Measurements from ENCODE around the gene PAFAH1B2.
"Not testable (repeated sequence)": the region's sequence is repeated elsewhere in the genome, so short reads cannot be mapped to it uniquely, and the experiment has no call there.

PAFAH1B2 gene

GRCh38 chr11:117202386-117203068 is 58.4 kb downstream of the PAFAH1B2 start:
- no peak overlapping the region for H4K5ac ChIP-seq (ENCODE audit: low read length)
- no peak overlapping the region for H2BK120ac ChIP-seq (ENCODE audit: low read depth, low read length)
- peaks cover 3% of the 10 kb centered on the region for H3K79me1 ChIP-seq (ENCODE audit: low read length)
- no peak overlapping the region for H4K8ac ChIP-seq (ENCODE audit: low read depth, low read length)
- no peak overlapping the region for H2AK5ac ChIP-seq (ENCODE audit: low read length)
- no peak overlapping the region for H3K4me3 ChIP-seq (ENCODE audit: low read length)
- peak; percentile 14 for DNase-seq
- H3K36me3 ChIP-seq (ENCODE audit: control insufficient read depth, insufficient read depth, low read length), result peaks cover 2% of the 10 kb centered on the region
- no peak overlapping the region for H3K4me2 ChIP-seq (ENCODE audit: low read length)
- no CpG with 5 or more reads among the region's 7 CpGs for WGBS (ENCODE audit: extremely low coverage, insufficient coverage, low lambda C conversion rate)
- H2BK5ac ChIP-seq (ENCODE audit: low read length), result no peak overlapping the region
- H3K27ac ChIP-seq (ENCODE audit: low read depth, low read length), result no peak overlapping the region
- peaks cover 45% of the 10 kb centered on the region for H3K79me2 ChIP-seq (ENCODE audit: control insufficient read depth, insufficient read depth, low read length)
- no peak overlapping the region for H3K18ac ChIP-seq (ENCODE audit: low read length)
- peak overlapping the region; percentile 44 for H3K9ac ChIP-seq (ENCODE audit: low read length)
- H3K4me1 ChIP-seq (ENCODE audit: control insufficient read depth, low read depth, low read length), result peaks cover 12% of the 10 kb centered on the region
- H3K56ac ChIP-seq (ENCODE audit: low read length), result peak overlapping the region; percentile 25
- no peak overlapping the region for H3K4ac ChIP-seq (ENCODE audit: low read depth, low read length)
- no peak overlapping the region for H3K23ac ChIP-seq (ENCODE audit: low read length)
- H2BK15ac ChIP-seq (replicated peaks; ENCODE audit: low read depth), result no peak overlapping the region
- no peaks in the 10 kb centered on the region for H3K27me3 ChIP-seq (ENCODE audit: insufficient read depth, low read length, poor library complexity)

- no peak overlapping the region for H3K23ac ChIP-seq (ENCODE audit: low read length)
- no peak overlapping the region for H3K56ac ChIP-seq (ENCODE audit: low read length)
- no peak overlapping the region for H3K4ac ChIP-seq (ENCODE audit: low read depth, low read length)
- H3K79me1 ChIP-seq (ENCODE audit: low read length), result peaks cover 3% of the 10 kb centered on the region
- no peak for DNase-seq
- no peak overlapping the region for H3K27ac ChIP-seq (ENCODE audit: low read depth, low read length)
- H4K8ac ChIP-seq (ENCODE audit: low read depth, low read length), result no peak overlapping the region
- no peak overlapping the region for H4K5ac ChIP-seq (ENCODE audit: low read length)
- H3K4me3 ChIP-seq (ENCODE audit: low read length), result no peak overlapping the region
- peaks cover 10% of the 10 kb centered on the region for H3K4me1 ChIP-seq (ENCODE audit: control insufficient read depth, low read depth, low read length)
- peaks cover 2% of the 10 kb centered on the region for H3K36me3 ChIP-seq (ENCODE audit: control insufficient read depth, insufficient read depth, low read length)
- no peak overlapping the region for H2AK5ac ChIP-seq (ENCODE audit: low read length)
- H2BK15ac ChIP-seq (replicated peaks; ENCODE audit: low read depth), result no peak overlapping the region
- no peak overlapping the region for H2BK5ac ChIP-seq (ENCODE audit: low read length)
- H2BK120ac ChIP-seq (ENCODE audit: low read depth, low read length), result no peak overlapping the region
- no peak overlapping the region for H3K18ac ChIP-seq (ENCODE audit: low read length)
- peaks cover 45% of the 10 kb centered on the region for H3K79me2 ChIP-seq (ENCODE audit: control insufficient read depth, insufficient read depth, low read length)
- no peaks in the 10 kb centered on the region for H3K27me3 ChIP-seq (ENCODE audit: insufficient read depth, low read length, poor library complexity)
- no peak overlapping the region for H3K4me2 ChIP-seq (ENCODE audit: low read length)
- no peak overlapping the region for H3K9ac ChIP-seq (ENCODE audit: low read length)
- no CpG with 5 or more reads among the region's 10 CpGs for WGBS (ENCODE audit: extremely low coverage, insufficient coverage, low lambda C conversion rate)
Measured at GRCh38 chr11:117203069-117203407, 59.0 kb downstream of the PAFAH1B2 start.

- no peak overlapping the region for H3K23ac ChIP-seq (ENCODE audit: low read length)
- peak; percentile 48 for DNase-seq
- no peak overlapping the region for H4K8ac ChIP-seq (ENCODE audit: low read depth, low read length)
- no peak overlapping the region for H3K4me2 ChIP-seq (ENCODE audit: low read length)
- no peak overlapping the region for H2BK15ac ChIP-seq (replicated peaks; ENCODE audit: low read depth)
- no peak overlapping the region for H3K4me3 ChIP-seq (ENCODE audit: low read length)
- H4K5ac ChIP-seq (ENCODE audit: low read length), result no peak overlapping the region
- H3K4ac ChIP-seq (ENCODE audit: low read depth, low read length), result no peak overlapping the region
- H3K27ac ChIP-seq (ENCODE audit: low read depth, low read length), result no peak overlapping the region
- no peak overlapping the region for H3K18ac ChIP-seq (ENCODE audit: low read length)
- H3K9ac ChIP-seq (ENCODE audit: low read length), result no peak overlapping the region
- no peak overlapping the region for H2AK5ac ChIP-seq (ENCODE audit: low read length)
- H3K36me3 ChIP-seq (ENCODE audit: control insufficient read depth, insufficient read depth, low read length), result peaks cover 2% of the 10 kb centered on the region
- H3K4me1 ChIP-seq (ENCODE audit: control insufficient read depth, low read depth, low read length), result peaks cover 5% of the 10 kb centered on the region
- H2BK5ac ChIP-seq (ENCODE audit: low read length), result no peak overlapping the region
- H3K79me1 ChIP-seq (ENCODE audit: low read length), result peaks cover 2% of the 10 kb centered on the region
- whole genome bisulfite sequencing (ENCODE audit: extremely low coverage, insufficient coverage, low lambda C conversion rate), result 100% methylated on average over 1 of the region's 17 CpGs
- no peaks in the 10 kb centered on the region for H3K27me3 ChIP-seq (ENCODE audit: insufficient read depth, low read length, poor library complexity)
- H2BK120ac ChIP-seq (ENCODE audit: low read depth, low read length), result no peak overlapping the region
- peaks cover 41% of the 10 kb centered on the region for H3K79me2 ChIP-seq (ENCODE audit: control insufficient read depth, insufficient read depth, low read length)
- H3K56ac ChIP-seq (ENCODE audit: low read length), result no peak overlapping the region
Measured at GRCh38 chr11:117204283-117205080, 60.4 kb downstream of the PAFAH1B2 start.

GRCh38 chr11:117205211-117205818 is 61.2 kb downstream of the PAFAH1B2 start:
- Histone ChIP-seq H4K5ac (ENCODE audit: low read length) (no peak overlapping the region), H4K8ac (ENCODE audit: low read depth, low read length) (no peak overlapping the region), H3K9ac (ENCODE audit: low read length) (no peak overlapping the region), H2BK15ac (replicated peaks; ENCODE audit: low read depth) (no peak overlapping the region), H2AK5ac (ENCODE audit: low read length) (no peak overlapping the region), H3K36me3 (ENCODE audit: control insufficient read depth, insufficient read depth, low read length) (peaks cover 2% of the 10 kb centered on the region), H3K27me3 (ENCODE audit: insufficient read depth, low read length, poor library complexity) (no peaks in the 10 kb centered on the region), H3K4me3 (ENCODE audit: low read length) (no peak overlapping the region), H2BK5ac (ENCODE audit: low read length) (no peak overlapping the region), H3K56ac (ENCODE audit: low read length) (no peak overlapping the region), H3K4me1 (ENCODE audit: control insufficient read depth, low read depth, low read length) (peaks cover 3% of the 10 kb centered on the region), H3K23ac (ENCODE audit: low read length) (no peak overlapping the region), H3K4ac (ENCODE audit: low read depth, low read length) (no peak overlapping the region), H3K79me1 (ENCODE audit: low read length) (peaks cover 2% of the 10 kb centered on the region), H3K79me2 (ENCODE audit: control insufficient read depth, insufficient read depth, low read length) (peaks cover 33% of the 10 kb centered on the region), H3K18ac (ENCODE audit: low read length) (no peak overlapping the region), H3K27ac (ENCODE audit: low read depth, low read length) (no peak overlapping the region), H3K4me2 (ENCODE audit: low read length) (no peak overlapping the region), H2BK120ac (ENCODE audit: low read depth, low read length) (no peak overlapping the region)
- WGBS (ENCODE audit: extremely low coverage, insufficient coverage, low lambda C conversion rate), result no CpG with 5 or more reads among the region's 11 CpGs
- DNase-seq, result peak; percentile 25

- not testable (repeated sequence) for H2BK15ac ChIP-seq (replicated peaks; ENCODE audit: low read depth); H3K9ac ChIP-seq (ENCODE audit: low read length); H3K4me3 ChIP-seq (ENCODE audit: low read length); H2BK120ac ChIP-seq (ENCODE audit: low read depth, low read length); H3K4me1 ChIP-seq (ENCODE audit: control insufficient read depth, low read depth, low read length); H3K79me1 ChIP-seq (ENCODE audit: low read length); H2BK5ac ChIP-seq (ENCODE audit: low read length); H3K36me3 ChIP-seq (ENCODE audit: control insufficient read depth, insufficient read depth, low read length); H3K27me3 ChIP-seq (ENCODE audit: insufficient read depth, low read length, poor library complexity); H3K4ac ChIP-seq (ENCODE audit: low read depth, low read length); H3K56ac ChIP-seq (ENCODE audit: low read length); H4K8ac ChIP-seq (ENCODE audit: low read depth, low read length); H3K23ac ChIP-seq (ENCODE audit: low read length); H2AK5ac ChIP-seq (ENCODE audit: low read length); H3K4me2 ChIP-seq (ENCODE audit: low read length); H3K27ac ChIP-seq (ENCODE audit: low read depth, low read length); H4K5ac ChIP-seq (ENCODE audit: low read length); H3K18ac ChIP-seq (ENCODE audit: low read length)
- no CpG with 5 or more reads among the region's 8 CpGs for WGBS (ENCODE audit: extremely low coverage, insufficient coverage, low lambda C conversion rate)
- peaks cover 25% of the 10 kb centered on the region for H3K79me2 ChIP-seq (ENCODE audit: control insufficient read depth, insufficient read depth, low read length)
- peak; percentile 41 for DNase-seq
Measured at GRCh38 chr11:117206111-117206510, 62.0 kb downstream of the PAFAH1B2 start.

Measured in mesendoderm (in vitro differentiated cells).